ENCODE results near the gene ARIH2.

ARIH2 gene

DNA sequence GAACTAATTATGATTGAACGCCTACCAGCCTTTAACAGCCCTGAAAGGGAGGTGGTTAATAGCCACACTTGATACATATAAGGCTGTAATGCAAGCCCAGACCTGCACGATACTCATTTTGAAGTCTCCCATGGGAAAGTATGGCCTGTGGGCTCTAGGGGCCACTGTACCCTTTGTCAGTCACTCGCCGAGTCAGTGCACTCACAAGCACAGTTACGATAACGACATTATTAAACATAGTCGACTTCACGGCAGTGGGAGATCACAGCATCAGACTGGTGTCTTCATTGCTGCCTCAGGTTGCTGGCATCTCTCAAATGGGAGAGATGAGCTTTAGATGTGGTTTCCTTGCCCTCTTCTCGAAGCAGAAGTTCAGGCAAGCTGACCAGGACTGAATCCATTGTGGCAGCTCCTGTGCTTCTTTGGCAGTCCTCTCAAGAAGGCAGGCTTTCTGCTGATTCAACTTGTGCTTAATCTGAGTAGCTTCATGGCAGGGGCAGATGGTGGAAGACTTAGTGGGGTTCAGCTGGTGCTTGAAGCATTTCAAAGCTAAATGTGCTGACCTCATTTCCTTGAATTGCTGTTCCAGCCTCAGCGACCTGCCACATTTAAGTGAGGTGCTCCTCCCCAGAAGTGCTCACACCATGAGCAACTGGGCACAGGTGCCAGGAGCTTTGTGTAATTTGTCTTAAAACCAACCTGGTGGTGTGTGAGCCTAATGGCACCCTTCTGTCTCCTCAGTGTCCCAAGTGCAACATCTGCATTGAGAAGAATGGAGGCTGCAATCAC lies 55.6 kb downstream of the ARIH2 start:
- DNase-seq: no peak

GRCh38 chr3:48979451-48979850 lies 60.8 kb downstream of the ARIH2 start:
- no peak for DNase-seq

GRCh38 chr3:48980295-48980694 lies 61.7 kb downstream of the ARIH2 start:
- DNase-seq: no peak

DNA sequence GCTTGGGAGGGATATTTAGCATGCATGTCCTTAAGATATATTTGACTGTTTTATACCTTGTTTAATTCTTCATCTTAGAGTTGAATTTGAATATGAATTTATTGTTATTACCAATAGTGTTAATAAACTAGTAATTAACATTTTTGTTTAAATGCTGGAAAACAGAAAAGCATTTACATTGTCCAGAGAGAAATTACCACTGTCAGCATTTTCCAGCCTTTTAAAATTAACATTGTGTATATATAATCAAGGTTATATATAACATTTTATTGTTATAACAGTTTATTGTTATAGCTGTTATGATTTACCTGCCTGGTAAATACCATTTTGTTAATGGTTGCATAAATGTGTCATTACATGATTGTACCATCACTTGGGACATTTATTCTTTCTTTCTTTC lies 63.4 kb downstream of the ARIH2 start:
- no peak for DNase-seq

- DNase-seq: no peak
Measured at GRCh38 chr3:48982686-48983085, 64.0 kb downstream of the ARIH2 start.

- DNase-seq: no peak
Measured at GRCh38 chr3:48983096-48983495, 64.5 kb downstream of the ARIH2 start.

- no peak for DNase-seq
Measured at GRCh38 chr3:48984663-48985062, 66.0 kb downstream of the ARIH2 start.

GRCh38 chr3:48985831-48986376 lies 67.3 kb downstream of the ARIH2 start:
- no peak for DNase-seq

GRCh38 chr3:48989126-48989795 lies 70.6 kb downstream of the ARIH2 start:
- DNase-seq: no peak

DNA sequence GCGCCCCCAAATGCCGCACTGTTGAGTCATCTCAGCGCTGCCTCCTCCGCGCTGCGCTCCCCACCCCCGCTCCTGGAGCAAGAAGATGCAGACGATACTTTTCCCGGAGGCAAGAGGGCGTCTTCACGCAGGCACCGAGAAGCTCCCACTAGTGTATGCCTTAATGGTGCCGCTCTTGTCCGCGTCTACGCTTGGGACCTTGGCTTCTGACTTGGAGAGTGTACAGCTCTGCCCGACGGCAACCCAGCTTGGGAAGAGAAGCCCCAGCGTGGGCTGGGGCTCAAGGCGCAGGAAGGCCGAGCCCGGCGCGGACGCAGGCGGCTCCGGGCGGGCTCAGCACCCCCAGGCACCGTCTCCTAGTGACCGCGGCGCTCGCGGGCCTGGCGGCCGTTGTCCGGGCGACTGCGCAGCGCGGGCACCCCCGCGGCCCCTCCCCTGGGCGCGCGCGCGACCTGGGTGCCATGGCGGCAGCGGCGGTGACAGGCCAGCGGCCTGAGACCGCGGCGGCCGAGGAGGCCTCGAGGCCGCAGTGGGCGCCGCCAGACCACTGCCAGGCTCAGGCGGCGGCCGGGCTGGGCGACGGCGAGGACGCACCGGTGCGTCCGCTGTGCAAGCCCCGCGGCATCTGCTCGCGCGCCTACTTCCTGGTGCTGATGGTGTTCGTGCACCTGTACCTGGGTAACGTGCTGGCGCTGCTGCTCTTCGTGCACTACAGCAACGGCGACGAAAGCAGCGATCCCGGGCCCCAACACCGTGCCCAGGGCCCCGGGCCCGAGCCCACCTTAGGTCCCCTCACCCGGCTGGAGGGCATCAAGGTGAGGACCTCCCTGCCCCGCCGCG lies 71.4 kb downstream of the ARIH2 start, which contains the start of gene P4HTM:
Gene P4HTM, plus strand, starts transcription at position 446 of the 840 bp plus-strand sequence. Its CDS starts 16 bp downstream, at position 462.
- peak; percentile 89 for DNase-seq

DNA sequence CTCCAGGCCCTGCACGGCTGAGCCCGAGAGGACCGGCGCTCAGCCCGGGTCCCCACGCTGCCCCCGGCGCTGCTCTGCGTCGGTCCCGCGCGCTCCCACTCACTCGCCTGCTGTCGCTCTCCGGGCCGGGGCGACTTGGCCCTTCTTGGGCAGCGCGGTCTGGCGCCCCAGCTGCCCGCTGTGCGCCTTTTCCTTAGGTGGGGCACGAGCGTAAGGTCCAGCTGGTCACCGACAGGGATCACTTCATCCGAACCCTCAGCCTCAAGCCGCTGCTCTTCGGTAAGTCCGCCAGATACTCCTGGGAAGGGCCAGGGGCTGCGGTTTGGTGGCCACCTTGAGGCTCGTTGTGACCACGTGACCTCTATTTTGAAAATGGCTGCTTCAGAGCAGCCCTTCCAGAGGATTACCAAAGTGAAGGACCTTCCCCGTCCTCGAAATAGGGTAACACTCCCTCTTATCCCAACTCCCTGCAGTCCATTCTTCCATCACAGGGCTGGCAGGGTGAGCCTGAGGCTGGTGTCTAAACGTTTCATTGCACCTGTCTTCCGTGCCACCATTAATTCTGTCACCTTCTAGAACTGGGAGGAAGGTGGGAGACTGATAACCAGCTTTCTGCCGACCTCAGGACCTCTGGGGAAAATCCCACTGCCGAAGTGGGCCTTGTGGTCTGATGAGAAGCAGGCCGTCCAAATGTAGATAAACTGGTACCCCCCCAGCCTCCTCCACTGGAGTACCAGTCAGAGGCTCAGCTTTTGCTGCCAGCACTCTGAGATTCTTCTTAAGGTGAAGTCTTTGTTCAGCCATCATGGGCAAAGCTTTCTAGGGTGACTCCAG lies 72.2 kb downstream of the ARIH2 start:
- no peak for DNase-seq

DNA sequence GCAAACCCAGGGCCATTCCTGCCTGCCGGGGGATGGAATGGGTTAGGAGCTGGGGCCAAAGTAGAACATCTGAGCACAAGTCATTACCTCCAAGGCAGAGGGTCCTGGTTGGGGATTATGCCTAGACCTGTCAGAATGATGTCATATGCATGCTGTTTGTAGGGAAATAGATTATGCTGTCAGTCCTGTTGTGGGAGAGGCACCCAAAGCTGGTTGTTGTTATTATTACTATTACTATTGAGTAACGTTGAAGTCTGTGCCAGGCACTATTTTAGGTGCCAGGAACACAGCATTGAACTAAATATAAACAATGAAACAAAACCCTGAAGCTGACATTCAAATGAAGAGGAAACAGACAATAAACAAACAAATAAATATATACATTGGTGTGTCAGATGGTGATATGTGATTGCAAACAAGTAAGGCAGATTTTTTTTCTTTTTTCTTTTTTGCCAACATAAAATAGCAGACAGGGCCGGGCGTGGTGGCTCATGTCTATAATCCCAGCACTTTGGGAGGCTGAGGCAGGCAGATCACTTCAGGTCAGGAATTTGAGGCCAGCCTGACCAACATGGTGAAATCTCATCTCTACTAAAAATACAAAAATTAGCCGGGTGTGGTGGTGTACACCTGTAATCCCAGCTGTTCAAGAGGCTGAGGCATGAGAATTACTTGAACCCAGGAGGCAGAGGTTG lies 73.4 kb downstream of the ARIH2 start:
- no peak for DNase-seq

DNA sequence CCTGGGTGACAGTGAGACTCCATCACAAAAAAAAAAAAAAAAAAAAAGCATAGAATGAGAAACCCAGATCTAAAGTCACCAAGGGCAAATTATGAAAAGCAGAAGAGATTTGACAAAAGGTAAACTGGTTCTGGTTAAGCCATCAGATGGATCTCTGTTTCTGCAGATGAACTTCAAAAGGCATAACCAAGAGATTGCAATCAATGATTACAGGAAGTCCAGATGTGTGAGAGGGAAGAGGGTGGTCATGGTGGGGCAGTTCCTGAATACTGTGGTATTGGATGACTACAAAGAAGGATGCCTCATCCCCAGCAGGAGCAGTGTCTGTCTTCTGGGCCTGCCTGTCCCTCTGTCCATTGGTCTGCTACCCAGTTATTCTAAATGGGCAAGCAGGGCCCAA lies 75.2 kb downstream of the ARIH2 start:
- DNase-seq: no peak

- no peak for DNase-seq
Measured at GRCh38 chr3:48996640-48997039, 78.0 kb downstream of the ARIH2 start.

DNA sequence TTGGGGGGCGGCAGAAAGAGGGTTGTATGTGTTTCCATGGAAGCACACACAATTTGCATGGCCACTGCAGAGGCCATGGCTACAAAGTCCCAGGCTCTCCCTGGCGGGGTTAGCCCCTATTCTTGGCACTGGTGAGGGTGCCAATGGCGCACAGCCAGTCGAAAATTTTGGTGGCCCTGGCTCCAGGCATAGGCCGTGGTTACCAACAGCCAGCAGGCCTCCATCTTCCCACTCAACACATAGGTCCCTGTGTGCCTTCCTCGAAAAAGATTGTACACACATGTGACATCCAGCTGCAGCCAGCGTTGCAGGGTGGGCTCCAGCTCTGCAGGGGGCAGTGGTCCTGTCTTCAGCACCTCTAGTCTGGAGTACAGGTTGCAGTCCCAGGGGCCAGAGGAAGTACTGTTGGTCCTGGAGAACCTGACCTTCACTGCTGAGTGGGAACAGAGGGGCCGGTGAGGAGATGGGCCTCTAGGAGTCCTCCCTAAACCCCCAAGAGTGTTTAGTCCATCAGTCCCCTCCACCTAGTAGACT lies 78.5 kb downstream of the ARIH2 start:
- no peak for DNase-seq

DNA sequence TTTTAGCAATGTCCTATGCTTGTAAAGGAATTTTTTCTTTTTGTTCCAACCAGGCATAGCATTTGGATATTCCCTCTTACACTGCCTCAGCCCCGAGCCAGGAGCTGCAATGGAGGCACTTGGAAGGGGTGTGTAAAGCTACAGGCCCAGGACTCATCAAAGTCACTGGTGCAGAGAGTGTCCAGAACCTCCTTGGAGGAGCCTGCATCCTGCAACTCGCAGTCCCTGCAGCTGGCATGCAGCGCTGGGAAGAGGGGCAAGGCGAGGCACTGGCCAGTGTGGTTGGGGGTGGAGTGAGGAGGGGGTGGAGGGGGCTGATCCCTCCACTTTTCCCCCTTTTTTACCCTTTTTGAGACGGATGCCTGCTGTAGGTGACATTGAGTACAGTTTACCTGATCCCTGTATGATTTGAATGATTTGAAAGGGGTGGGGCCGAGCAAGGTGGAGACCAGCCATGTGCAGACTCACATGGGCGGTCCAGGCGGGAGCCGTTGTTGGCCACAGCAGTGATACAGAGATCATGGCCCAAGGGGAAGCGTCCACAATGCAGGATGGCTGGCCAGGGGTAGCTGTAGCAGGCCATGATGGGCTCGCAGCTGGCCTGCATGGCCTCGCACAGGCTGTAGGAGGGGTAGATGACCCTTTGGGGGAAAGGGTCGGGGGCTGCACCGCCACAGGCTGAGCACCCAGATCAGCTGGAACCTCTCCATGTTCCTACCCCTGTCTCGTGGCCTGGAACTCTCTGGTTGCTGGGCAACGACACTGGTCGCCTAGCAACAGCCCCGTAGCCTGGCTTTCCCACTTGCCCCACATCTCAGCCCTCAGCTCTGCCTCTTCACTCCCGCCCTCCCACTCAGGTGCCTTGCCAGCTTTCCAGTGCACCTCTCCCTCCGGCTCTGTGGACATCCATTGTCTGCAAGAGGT lies 79.3 kb downstream of the ARIH2 start:
- DNase-seq: no peak

DNA sequence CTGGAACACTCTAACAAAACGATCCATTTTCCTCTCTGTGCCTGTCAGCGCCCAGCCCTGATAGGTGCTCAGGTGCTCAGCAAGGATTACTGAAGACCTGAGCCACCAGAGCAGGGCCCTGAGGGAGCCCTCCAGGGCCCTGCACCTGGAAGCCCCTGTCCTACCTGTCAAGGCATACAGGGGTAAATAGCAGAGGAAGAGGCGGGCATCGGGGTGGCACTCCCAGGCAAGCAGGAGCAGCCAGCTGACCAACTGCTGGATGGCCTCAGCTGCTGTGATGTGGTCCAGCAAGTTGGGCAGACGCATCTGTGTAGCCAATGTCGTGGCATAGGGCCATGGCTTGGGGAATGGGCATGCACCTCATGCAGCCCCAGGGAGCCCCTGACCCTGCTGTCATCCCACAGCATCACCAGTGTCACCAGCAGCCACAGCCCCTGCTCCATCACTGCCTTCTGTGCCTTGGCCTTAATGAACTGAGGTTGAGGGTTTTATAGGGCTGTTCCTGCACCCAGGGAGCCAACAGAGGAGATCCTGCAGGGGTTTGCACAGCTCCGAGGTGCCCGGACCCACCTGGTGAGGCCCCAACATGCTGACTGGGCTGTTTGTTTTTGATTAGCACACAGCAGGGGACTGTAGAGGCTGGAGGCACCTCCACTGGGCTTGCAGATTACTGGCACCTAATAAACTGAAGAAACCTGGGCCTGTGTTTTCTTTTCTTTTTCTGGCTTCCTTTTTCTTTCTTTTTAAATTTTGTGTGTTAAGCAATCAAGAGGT lies 80.6 kb downstream of the ARIH2 start:
- DNase-seq: no peak

- no peak for DNase-seq
Measured at GRCh38 chr3:49001155-49001554, 82.5 kb downstream of the ARIH2 start.
